ENCODE measurements around the gene UBE2K.

UBE2K gene

GRCh38 chr4:39706334-39706733 is 8.4 kb downstream of the UBE2K start:
- Histone ChIP-seq H3K9me3 (ENCODE audit: control insufficient read depth, low read length) (no peaks in the 10 kb centered on the region), H2BK15ac (ENCODE audit: low read depth, poor library complexity, severe bottlenecking) (no peak overlapping the region), H3K18ac (ENCODE audit: low read depth in 1 of 2, low read length in 2 of 2) (no peak overlapping the region), H3K4me3 (ENCODE audit: insufficient read depth in 1 of 2, low read depth in 1 of 2, low read length in 2 of 2) (no peak overlapping the region), H2AFZ (ENCODE audit: low read depth, low read length) (no peak overlapping the region), H2BK5ac (ENCODE audit: low read depth, low read length, poor library complexity, severe bottlenecking) (no peak overlapping the region), H2AK5ac (ENCODE audit: low read length, severe bottlenecking) (no peak overlapping the region), H3K27ac (ENCODE audit: low read length, poor library complexity, severe bottlenecking) (peak overlapping the region; percentile 35), H3K14ac (ENCODE audit: low read length in 2 of 2) (no peak overlapping the region), H2BK120ac (ENCODE audit: low read depth, low read length) (no peak overlapping the region), H3K4ac (ENCODE audit: low read depth in 1 of 2, low read length in 2 of 2) (no peak overlapping the region), H3K27me3 (ENCODE audit: control insufficient read depth in 1 of 2, insufficient read depth in 1 of 2, low read length in 2 of 2) (no peaks in the 10 kb centered on the region), H3K4me1 (ENCODE audit: control insufficient read depth, insufficient read depth, low read depth, low read length) (peaks cover 5% of the 10 kb centered on the region), H3K36me3 (ENCODE audit: control insufficient read depth in 1 of 2, insufficient read depth in 2 of 2, low read depth in 1 of 2, low read length in 2 of 2) (peaks cover 11% of the 10 kb centered on the region in 2 experiments), H4K91ac (ENCODE audit: low read length) (no peak overlapping the region), H3K79me1 (replicated peaks; ENCODE audit: low read length, poor library complexity, severe bottlenecking) (no peaks in the 10 kb centered on the region), H3K9ac (ENCODE audit: low read length) (peak overlapping the region; percentile 32), H3K4me2 (ENCODE audit: low read length, poor library complexity, severe bottlenecking) (no peak overlapping the region), H4K8ac (ENCODE audit: low read length) (no peak overlapping the region), H3K23ac (ENCODE audit: low read length in 2 of 2) (no peak overlapping the region), H2BK12ac (ENCODE audit: low read length in 2 of 2) (no peak overlapping the region)
- WGBS: 88% methylated on average over 4 of the region's 6 CpGs
- peak; percentile 85 for DNase-seq

GRCh38 chr4:39706741-39707511 is 9.0 kb downstream of the UBE2K start:
- WGBS: 85% methylated on average over 10 of the region's 11 CpGs
- Histone ChIP-seq H2BK120ac (ENCODE audit: low read depth, low read length) (no peak overlapping the region), H3K27me3 (ENCODE audit: control insufficient read depth in 1 of 2, insufficient read depth in 1 of 2, low read length in 2 of 2) (no peaks in the 10 kb centered on the region), H3K18ac (ENCODE audit: low read depth in 1 of 2, low read length in 2 of 2) (no peak overlapping the region), H3K4ac (ENCODE audit: low read depth in 1 of 2, low read length in 2 of 2) (no peak overlapping the region), H3K4me3 (ENCODE audit: insufficient read depth in 1 of 2, low read depth in 1 of 2, low read length in 2 of 2) (no peak overlapping the region), H2AK5ac (ENCODE audit: low read length, severe bottlenecking) (no peak overlapping the region), H3K4me1 (ENCODE audit: control insufficient read depth, insufficient read depth, low read depth, low read length) (peaks cover 5% of the 10 kb centered on the region), H4K91ac (ENCODE audit: low read length) (no peak overlapping the region), H3K36me3 (ENCODE audit: control insufficient read depth in 1 of 2, insufficient read depth in 2 of 2, low read depth in 1 of 2, low read length in 2 of 2) (peaks cover 11% of the 10 kb centered on the region in 2 experiments), H3K9me3 (ENCODE audit: control insufficient read depth, low read length) (no peaks in the 10 kb centered on the region), H2AFZ (ENCODE audit: low read depth, low read length) (no peak overlapping the region), H4K8ac (ENCODE audit: low read length) (no peak overlapping the region), H3K23ac (ENCODE audit: low read length in 2 of 2) (no peak overlapping the region), H2BK12ac (ENCODE audit: low read length in 2 of 2) (no peak overlapping the region), H3K4me2 (ENCODE audit: low read length, poor library complexity, severe bottlenecking) (no peak overlapping the region), H3K27ac (ENCODE audit: low read length, poor library complexity, severe bottlenecking) (peak overlapping the region; percentile 24), H2BK15ac (ENCODE audit: low read depth, poor library complexity, severe bottlenecking) (no peak overlapping the region), H3K79me1 (replicated peaks; ENCODE audit: low read length, poor library complexity, severe bottlenecking) (no peaks in the 10 kb centered on the region), H2BK5ac (ENCODE audit: low read depth, low read length, poor library complexity, severe bottlenecking) (no peak overlapping the region), H3K9ac (ENCODE audit: low read length) (peak overlapping the region; percentile 32), H3K14ac (ENCODE audit: low read length in 2 of 2) (no peak overlapping the region)
- no peak for DNase-seq

GRCh38 chr4:39710098-39710896 is 12.4 kb downstream of the UBE2K start:
- no peak overlapping the region for H3K9ac ChIP-seq (ENCODE audit: low read length)

More at GRCh38 chr4:39710098-39710896, 12.4 kb downstream of the UBE2K start:
- Histone ChIP-seq H3K23ac (ENCODE audit: low read length in 2 of 2) (no peak overlapping the region), H2BK5ac (ENCODE audit: low read depth, low read length, poor library complexity, severe bottlenecking) (no peak overlapping the region), H2BK15ac (ENCODE audit: low read depth, poor library complexity, severe bottlenecking) (no peak overlapping the region), H2AK5ac (ENCODE audit: low read length, severe bottlenecking) (no peak overlapping the region), H4K8ac (ENCODE audit: low read length) (no peak overlapping the region), H3K4me3 (ENCODE audit: insufficient read depth in 1 of 2, low read depth in 1 of 2, low read length in 2 of 2) (no peak overlapping the region), H2BK120ac (ENCODE audit: low read depth, low read length) (no peak overlapping the region), H3K79me1 (replicated peaks; ENCODE audit: low read length, poor library complexity, severe bottlenecking) (no peaks in the 10 kb centered on the region), H3K27ac (ENCODE audit: low read length, poor library complexity, severe bottlenecking) (no peak overlapping the region), H3K36me3 (ENCODE audit: control insufficient read depth in 1 of 2, insufficient read depth in 2 of 2, low read depth in 1 of 2, low read length in 2 of 2) (peaks cover 0 to 3% of the 10 kb centered on the region in 2 experiments), H3K4ac (ENCODE audit: low read depth in 1 of 2, low read length in 2 of 2) (no peak overlapping the region), H2AFZ (ENCODE audit: low read depth, low read length) (no peak overlapping the region), H3K9me3 (ENCODE audit: control insufficient read depth, low read length) (no peaks in the 10 kb centered on the region), H3K27me3 (ENCODE audit: control insufficient read depth in 1 of 2, insufficient read depth in 1 of 2, low read length in 2 of 2) (no peaks in the 10 kb centered on the region), H2BK12ac (ENCODE audit: low read length in 2 of 2) (no peak overlapping the region), H3K4me1 (ENCODE audit: control insufficient read depth, insufficient read depth, low read depth, low read length) (peaks cover 5% of the 10 kb centered on the region), H3K18ac (ENCODE audit: low read depth in 1 of 2, low read length in 2 of 2) (no peak overlapping the region), H4K91ac (ENCODE audit: low read length) (no peak overlapping the region), H3K14ac (ENCODE audit: low read length in 2 of 2) (no peak overlapping the region), H3K4me2 (ENCODE audit: low read length, poor library complexity, severe bottlenecking) (no peak overlapping the region)
- DNase-seq: no peak
- WGBS: 100% methylated on average over 1 of the region's 3 CpGs

Data from mesenchymal stem cell (in vitro differentiated cells and primary cell).